Lower lobe of right lung (tissue), 2 donors: ENCODE results near the gene RAVER1. TPM values are rescaled to one million over a fixed set of nuclear protein-coding genes. Genes with fewer than 3 reads are reported as not detected.

Experiments used
- ATAC-seq, 2 donors: fragments of 200-7000 bp; cut with Tn5 transposase; one replicate each; pipeline ENCODE4 v1.9.1; 2020 to 2022; ENCODE audit warnings: mild to moderate bottlenecking in 2 of 2, moderate library complexity in 2 of 2
- DNase-seq: peaks from one replicate; pipeline ENCODE4 v3.0.0-alpha.2; 2020
- H3K27ac ChIP-seq: fragments of 200-600 bp; one replicate; pipeline ENCODE4 v1.8.0; 2022
- H3K27me3 ChIP-seq: fragments of 200-600 bp; one replicate; pipeline ENCODE4 v1.8.0; 2022; ENCODE audit warnings: low read depth
- H3K36me3 ChIP-seq: fragments of 200-600 bp; one replicate; pipeline ENCODE4 v1.8.0; 2022; ENCODE audit warnings: mild to moderate bottlenecking
- H3K4me1 ChIP-seq: fragments of 200-600 bp; one replicate; pipeline ENCODE4 v1.8.0; 2022
- H3K4me3 ChIP-seq: fragments of 200-600 bp; one replicate; pipeline ENCODE4 v1.8.0; 2022; ENCODE audit warnings: mild to moderate bottlenecking
- H3K9me3 ChIP-seq: fragments of 200-600 bp; one replicate; pipeline ENCODE4 v1.8.0; 2022
- intact Hi-C: fragments of 100-400 bp; cut with DNase I; formaldehyde crosslinking; loops from one replicate; pipeline ENCODE4 v1.11.0; 2022
- total RNA-seq: library from RNA; stranded (reverse); fragmentation: NEBNext Ultra II Directional; extraction: Animal tissue kit (Norgen Biotek cat#: 25700); gene quantifications from one replicate; pipeline ENCODE4 v1.2.1, GENCODE V29; 2021
- TF ChIP-seq, protein P1 (sequence below): fragments of 200-600 bp; IDR thresholded peaks from one replicate; pipeline ENCODE4 v1.8.0; 2022; ENCODE audit warnings: antibody characterized with exemption, mild to moderate bottlenecking
- donor health status: DM: no; HTN: yes; CAD: no; lungs with severe emphysema.

The RAVER1 gene
- total RNA-seq, 1 donor from 2014 or later, result 29.6 TPM

DNA sequence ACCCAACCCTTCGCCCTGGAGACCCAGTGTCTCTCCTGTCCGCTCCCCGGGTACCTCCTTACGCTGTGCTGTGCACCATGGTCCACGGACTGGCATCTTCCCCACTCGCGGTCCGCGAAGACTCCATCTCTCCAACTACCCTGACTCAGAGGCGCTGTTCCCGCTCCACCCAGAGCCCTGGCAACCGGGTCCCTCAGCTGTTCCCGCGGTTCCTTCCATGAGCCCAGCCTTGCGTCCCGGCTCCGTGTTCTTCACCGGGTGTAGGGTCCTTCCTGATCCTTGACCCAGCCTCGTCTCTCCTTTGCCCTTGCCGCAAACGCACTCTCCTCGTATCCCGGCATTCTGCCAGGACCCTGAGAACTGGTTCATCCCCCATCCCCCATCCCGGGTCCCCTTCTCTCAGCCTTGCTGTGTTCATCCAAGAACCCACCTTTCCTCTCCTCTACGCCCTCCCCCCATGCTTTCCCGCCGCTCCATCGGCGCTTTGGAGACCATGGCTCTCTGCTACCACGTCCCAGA is 42.9 kb downstream of the RAVER1 start:
- Histone ChIP-seq H3K9me3 (no peaks in the 10 kb centered on the region), H3K27me3 (peaks cover 57% of the 10 kb centered on the region), H3K36me3 (peaks cover 8% of the 10 kb centered on the region), H3K4me1 (peaks cover 97% of the 10 kb centered on the region), H3K4me3 (peak overlapping the region; percentile 68), H3K27ac (peak overlapping the region; percentile 80)
- ATAC-seq, result no peak
- TF ChIP-seq, protein P1, sequence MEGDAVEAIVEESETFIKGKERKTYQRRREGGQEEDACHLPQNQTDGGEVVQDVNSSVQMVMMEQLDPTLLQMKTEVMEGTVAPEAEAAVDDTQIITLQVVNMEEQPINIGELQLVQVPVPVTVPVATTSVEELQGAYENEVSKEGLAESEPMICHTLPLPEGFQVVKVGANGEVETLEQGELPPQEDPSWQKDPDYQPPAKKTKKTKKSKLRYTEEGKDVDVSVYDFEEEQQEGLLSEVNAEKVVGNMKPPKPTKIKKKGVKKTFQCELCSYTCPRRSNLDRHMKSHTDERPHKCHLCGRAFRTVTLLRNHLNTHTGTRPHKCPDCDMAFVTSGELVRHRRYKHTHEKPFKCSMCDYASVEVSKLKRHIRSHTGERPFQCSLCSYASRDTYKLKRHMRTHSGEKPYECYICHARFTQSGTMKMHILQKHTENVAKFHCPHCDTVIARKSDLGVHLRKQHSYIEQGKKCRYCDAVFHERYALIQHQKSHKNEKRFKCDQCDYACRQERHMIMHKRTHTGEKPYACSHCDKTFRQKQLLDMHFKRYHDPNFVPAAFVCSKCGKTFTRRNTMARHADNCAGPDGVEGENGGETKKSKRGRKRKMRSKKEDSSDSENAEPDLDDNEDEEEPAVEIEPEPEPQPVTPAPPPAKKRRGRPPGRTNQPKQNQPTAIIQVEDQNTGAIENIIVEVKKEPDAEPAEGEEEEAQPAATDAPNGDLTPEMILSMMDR, result no peak
- no peak for DNase-seq
- intact Hi-C loops, result no loop called here

DNA sequence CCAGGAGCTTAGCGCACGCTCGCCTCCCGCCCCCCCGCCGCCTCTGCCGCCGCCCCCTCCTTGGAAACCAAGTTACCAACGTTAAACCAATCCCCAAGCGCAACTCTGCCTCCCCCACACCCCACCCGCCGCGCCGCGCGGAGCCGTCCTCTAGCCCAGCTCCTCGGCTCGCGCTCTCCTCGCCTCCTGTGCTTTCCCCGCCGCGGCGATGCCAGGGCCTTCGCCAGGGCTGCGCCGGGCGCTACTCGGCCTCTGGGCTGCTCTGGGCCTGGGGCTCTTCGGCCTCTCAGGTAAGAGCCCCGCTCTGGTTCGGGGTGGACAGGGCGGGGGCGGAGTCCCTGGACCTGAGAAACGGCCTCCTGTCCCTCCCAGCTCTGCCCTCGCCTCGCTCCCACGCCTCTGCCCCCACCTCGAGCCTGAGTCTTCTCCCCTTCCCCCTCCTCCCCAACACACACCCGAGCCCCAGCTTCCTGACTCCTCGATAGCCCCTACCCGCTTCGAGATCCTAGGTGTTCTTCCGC is 43.4 kb downstream of the RAVER1 start, which contains the start of gene ICAM5:
Gene ICAM5, plus strand, starts transcription at position 117 of the 521 bp plus-strand sequence. Its CDS starts 92 bp downstream, at position 209.
- intact Hi-C loops, result no loop called here
- H3K36me3 ChIP-seq, result peaks cover 14% of the 10 kb centered on the region
- H3K27me3 ChIP-seq, result peaks cover 52% of the 10 kb centered on the region
- no peak for DNase-seq
- ATAC-seq, result peak; percentile 0 to 1
- H3K9me3 ChIP-seq, result no peaks in the 10 kb centered on the region
- peak within 1 kb of the TSS; percentile 68 for H3K4me3 ChIP-seq
- H3K4me1 ChIP-seq, result peaks cover 97% of the 10 kb centered on the region
- TF ChIP-seq, protein P1, result no peak
- peak within 1 kb of the TSS; percentile 80 for H3K27ac ChIP-seq

GRCh38 chr19:10289167-10289835 is 44.0 kb downstream of the RAVER1 start:
- H3K4me1 ChIP-seq, result peaks cover 97% of the 10 kb centered on the region
- intact Hi-C loops, result no loop called here
- peak overlapping the region; percentile 4 for H3K27ac ChIP-seq
- no peaks in the 10 kb centered on the region for H3K9me3 ChIP-seq
- ATAC-seq (peak; percentile 12 to 26), DNase-seq (peak; percentile 83)
- TF ChIP-seq, protein P1, result no peak
- peaks cover 19% of the 10 kb centered on the region for H3K36me3 ChIP-seq
- H3K27me3 ChIP-seq, result peaks cover 46% of the 10 kb centered on the region
- H3K4me3 ChIP-seq, result peak overlapping the region; percentile 68

- peak overlapping the region; percentile 68 for H3K4me3 ChIP-seq
- H3K36me3 ChIP-seq, result peaks cover 25% of the 10 kb centered on the region
- TF ChIP-seq, protein P1, result no peak
- peak overlapping the region; percentile 4 for H3K27ac ChIP-seq
- H3K9me3 ChIP-seq, result no peaks in the 10 kb centered on the region
- peaks cover 100% of the 10 kb centered on the region for H3K4me1 ChIP-seq
- H3K27me3 ChIP-seq, result peaks cover 41% of the 10 kb centered on the region
- intact Hi-C loops, result no loop called here
- ATAC-seq (peak; percentile 6 to 22), DNase-seq (peak; percentile 76)
Measured at GRCh38 chr19:10288662-10289166, 44.6 kb downstream of the RAVER1 start.

- peaks cover 25% of the 10 kb centered on the region for H3K27me3 ChIP-seq
- intact Hi-C loops, result no loop called here
- peak; percentile 18 to 50 for ATAC-seq
Measured at GRCh38 chr19:10286803-10287737, 46.3 kb downstream of the RAVER1 start, which contains the start of gene ICAM4. TSS of gene ICAM4 (plus strand) at chr19:10286955. CDS start at chr19:10287013, 58 bp downstream.

More at GRCh38 chr19:10286803-10287737, 46.3 kb downstream of the RAVER1 start, which contains the start of gene ICAM4:
- TF ChIP-seq, protein P1, result no peak
- peak; percentile 88 for DNase-seq
- H3K9me3 ChIP-seq, result no peaks in the 10 kb centered on the region
- H3K4me3 ChIP-seq, result peak within 1 kb of the TSS; percentile 44
- H3K36me3 ChIP-seq, result peaks cover 42% of the 10 kb centered on the region
- peak within 1 kb of the TSS; percentile 81 for H3K27ac ChIP-seq
- peaks cover 87% of the 10 kb centered on the region for H3K4me1 ChIP-seq
